Measurements from ENCODE around the gene GLI2.

DNA sequence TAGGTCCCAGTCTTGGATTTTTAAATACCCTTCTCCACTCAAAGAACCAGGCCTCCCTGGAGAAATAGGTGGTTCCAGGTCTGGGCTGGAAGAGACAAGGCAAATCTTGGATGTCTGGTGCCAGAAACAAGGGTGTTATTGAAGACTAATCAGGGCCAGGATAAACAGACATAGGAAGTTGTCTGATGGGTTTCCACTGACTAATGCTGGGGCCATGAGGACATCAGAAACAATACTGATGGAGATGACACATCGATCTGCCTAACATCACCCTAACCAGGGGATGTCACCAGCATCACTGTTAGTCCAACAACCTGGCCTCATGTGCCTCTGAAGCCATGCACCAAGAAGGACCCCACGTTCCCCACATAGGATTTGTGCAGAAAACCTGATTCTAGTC is 42.5 kb upstream of the GLI2 start:
- TF ChIP-seq, protein P1, sequence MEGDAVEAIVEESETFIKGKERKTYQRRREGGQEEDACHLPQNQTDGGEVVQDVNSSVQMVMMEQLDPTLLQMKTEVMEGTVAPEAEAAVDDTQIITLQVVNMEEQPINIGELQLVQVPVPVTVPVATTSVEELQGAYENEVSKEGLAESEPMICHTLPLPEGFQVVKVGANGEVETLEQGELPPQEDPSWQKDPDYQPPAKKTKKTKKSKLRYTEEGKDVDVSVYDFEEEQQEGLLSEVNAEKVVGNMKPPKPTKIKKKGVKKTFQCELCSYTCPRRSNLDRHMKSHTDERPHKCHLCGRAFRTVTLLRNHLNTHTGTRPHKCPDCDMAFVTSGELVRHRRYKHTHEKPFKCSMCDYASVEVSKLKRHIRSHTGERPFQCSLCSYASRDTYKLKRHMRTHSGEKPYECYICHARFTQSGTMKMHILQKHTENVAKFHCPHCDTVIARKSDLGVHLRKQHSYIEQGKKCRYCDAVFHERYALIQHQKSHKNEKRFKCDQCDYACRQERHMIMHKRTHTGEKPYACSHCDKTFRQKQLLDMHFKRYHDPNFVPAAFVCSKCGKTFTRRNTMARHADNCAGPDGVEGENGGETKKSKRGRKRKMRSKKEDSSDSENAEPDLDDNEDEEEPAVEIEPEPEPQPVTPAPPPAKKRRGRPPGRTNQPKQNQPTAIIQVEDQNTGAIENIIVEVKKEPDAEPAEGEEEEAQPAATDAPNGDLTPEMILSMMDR (IDR thresholded peaks at IDR 0.05): no peak
- TF ChIP-seq POLR2AphosphoS5 (IDR thresholded peaks at IDR 0.05) (no peak), POLR2A (IDR thresholded peaks at IDR 0.05) (no peak), EP300 (IDR thresholded peaks at IDR 0.05) (no peak)
